Measurements from ENCODE around the gene BBX. TPM values are rescaled to one million over a fixed set of nuclear protein-coding genes. Genes with fewer than 3 reads are reported as not detected.

The BBX gene
- total and polyA plus RNA-seq, 4 donors = 4.7 to 25.1 (median 20.5) TPM

DNA sequence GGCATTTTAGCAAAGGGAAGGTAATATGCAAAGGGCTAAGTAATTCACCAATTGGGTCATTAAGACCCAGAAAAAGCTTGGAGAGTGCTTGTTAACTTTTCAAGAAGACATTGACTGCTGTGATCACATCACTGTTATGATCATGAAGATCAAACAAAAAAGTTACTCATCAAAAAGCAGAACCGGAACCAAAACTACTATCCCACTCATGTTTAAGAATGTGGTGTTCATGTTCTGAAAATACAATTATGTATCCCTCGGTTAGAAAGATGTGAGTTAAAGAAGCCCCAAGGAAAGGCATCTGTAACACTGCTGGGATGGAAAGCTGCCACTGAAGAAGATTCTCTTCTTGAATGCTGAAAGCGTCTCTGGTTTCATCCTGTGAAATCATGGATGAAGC is 32.6 kb downstream of the BBX start:
- H3K36me3 ChIP-seq (ENCODE audit: control insufficient read depth in 4 of 4, insufficient read depth in 3 of 4, low read depth in 1 of 4, low read length in 3 of 4) = no peaks in the 10 kb centered on the region
- H3K9me3 ChIP-seq (ENCODE audit: control insufficient read depth in 4 of 4, low read length in 3 of 4) = no peaks in the 10 kb centered on the region
- H3K4me3 ChIP-seq (ENCODE audit: low read depth in 1 of 3, low read length in 3 of 3) = no peak overlapping the region
- TF ChIP-seq JUND (IDR thresholded peaks at IDR 0.05) (no peak), MAX (IDR thresholded peaks at IDR 0.05) (no peak), GABPA (IDR thresholded peaks at IDR 0.05 in 1 of 2, conservative IDR thresholded peaks at IDR 0.05 in 1 of 2) (no peak), FOXA1 (IDR thresholded peaks at IDR 0.05) (no peak), NR2F2 (IDR thresholded peaks at IDR 0.05) (no peak)
- no peak overlapping the region for H3K27ac ChIP-seq (ENCODE audit: low read depth in 1 of 2, low read length in 2 of 2)
- 94% methylated on average over 3 of the region's 3 CpGs for WGBS
- DNase-seq (ENCODE audit: low spot score) = no peak
- H3K9ac ChIP-seq (ENCODE audit: low read depth in 1 of 2, low read length in 2 of 2) = no peak overlapping the region
- no peaks in the 10 kb centered on the region for H3K27me3 ChIP-seq (ENCODE audit: control insufficient read depth in 4 of 4, insufficient read depth in 4 of 4, low read length in 3 of 4)
- H3K4me1 ChIP-seq (ENCODE audit: control insufficient read depth in 4 of 4, insufficient read depth in 4 of 4, low read length in 3 of 4) = no peaks in the 10 kb centered on the region

GRCh38 chr3:107557743-107558142 is 35.0 kb downstream of the BBX start:
- Histone ChIP-seq H3K36me3 (ENCODE audit: control insufficient read depth in 4 of 4, insufficient read depth in 3 of 4, low read depth in 1 of 4, low read length in 3 of 4) (no peaks in the 10 kb centered on the region), H3K27ac (ENCODE audit: low read depth in 1 of 2, low read length in 2 of 2) (no peak overlapping the region), H3K9me3 (ENCODE audit: control insufficient read depth in 4 of 4, low read length in 3 of 4) (no peaks in the 10 kb centered on the region), H3K4me1 (ENCODE audit: control insufficient read depth in 4 of 4, insufficient read depth in 4 of 4, low read length in 3 of 4) (no peaks in the 10 kb centered on the region), H3K4me3 (ENCODE audit: low read depth in 1 of 3, low read length in 3 of 3) (no peak overlapping the region), H3K27me3 (ENCODE audit: control insufficient read depth in 4 of 4, insufficient read depth in 4 of 4, low read length in 3 of 4) (no peaks in the 10 kb centered on the region), H3K9ac (ENCODE audit: low read depth in 1 of 2, low read length in 2 of 2) (no peak overlapping the region)
- 95% methylated on average over 2 of the region's 2 CpGs for WGBS
- DNase-seq (ENCODE audit: low spot score) = no peak
- no peak for TF ChIP-seq RAD21 (IDR thresholded peaks at IDR 0.05)
- no peak for TF ChIP-seq TAF1 (conservative IDR thresholded peaks at IDR 0.05)
- TF ChIP-seq GABPA (IDR thresholded peaks at IDR 0.05 in 1 of 2, conservative IDR thresholded peaks at IDR 0.05 in 1 of 2) = no peak
- TF ChIP-seq FOXA2 (IDR thresholded peaks at IDR 0.05) = no peak
- TF ChIP-seq JUND (IDR thresholded peaks at IDR 0.05) = no peak

- no peaks in the 10 kb centered on the region for H3K9me3 ChIP-seq (ENCODE audit: control insufficient read depth in 4 of 4, low read length in 3 of 4)
- no peaks in the 10 kb centered on the region for H3K27me3 ChIP-seq (ENCODE audit: control insufficient read depth in 4 of 4, insufficient read depth in 4 of 4, low read length in 3 of 4)
- no peaks in the 10 kb centered on the region for H3K4me1 ChIP-seq (ENCODE audit: control insufficient read depth in 4 of 4, insufficient read depth in 4 of 4, low read length in 3 of 4)
- 49% methylated on average over 1 of the region's 1 CpG for WGBS
- no peak for DNase-seq (ENCODE audit: low spot score)
- H3K9ac ChIP-seq (ENCODE audit: low read depth in 1 of 2, low read length in 2 of 2) = no peak overlapping the region
- H3K36me3 ChIP-seq (ENCODE audit: control insufficient read depth in 4 of 4, insufficient read depth in 3 of 4, low read depth in 1 of 4, low read length in 3 of 4) = no peaks in the 10 kb centered on the region
- H3K27ac ChIP-seq (ENCODE audit: low read depth in 1 of 2, low read length in 2 of 2) = no peak overlapping the region
- TF ChIP-seq HNF4G (IDR thresholded peaks at IDR 0.05) (no peak), MAX (IDR thresholded peaks at IDR 0.05) (no peak), RAD21 (IDR thresholded peaks at IDR 0.05) (no peak), GABPA (IDR thresholded peaks at IDR 0.05 in 1 of 2, conservative IDR thresholded peaks at IDR 0.05 in 1 of 2) (no peak), JUND (IDR thresholded peaks at IDR 0.05) (no peak), SP1 (IDR thresholded peaks at IDR 0.05) (no peak), ATF3 (IDR thresholded peaks at IDR 0.05) (no peak), FOXA2 (IDR thresholded peaks at IDR 0.05) (no peak)
- TF ChIP-seq, protein P1, sequence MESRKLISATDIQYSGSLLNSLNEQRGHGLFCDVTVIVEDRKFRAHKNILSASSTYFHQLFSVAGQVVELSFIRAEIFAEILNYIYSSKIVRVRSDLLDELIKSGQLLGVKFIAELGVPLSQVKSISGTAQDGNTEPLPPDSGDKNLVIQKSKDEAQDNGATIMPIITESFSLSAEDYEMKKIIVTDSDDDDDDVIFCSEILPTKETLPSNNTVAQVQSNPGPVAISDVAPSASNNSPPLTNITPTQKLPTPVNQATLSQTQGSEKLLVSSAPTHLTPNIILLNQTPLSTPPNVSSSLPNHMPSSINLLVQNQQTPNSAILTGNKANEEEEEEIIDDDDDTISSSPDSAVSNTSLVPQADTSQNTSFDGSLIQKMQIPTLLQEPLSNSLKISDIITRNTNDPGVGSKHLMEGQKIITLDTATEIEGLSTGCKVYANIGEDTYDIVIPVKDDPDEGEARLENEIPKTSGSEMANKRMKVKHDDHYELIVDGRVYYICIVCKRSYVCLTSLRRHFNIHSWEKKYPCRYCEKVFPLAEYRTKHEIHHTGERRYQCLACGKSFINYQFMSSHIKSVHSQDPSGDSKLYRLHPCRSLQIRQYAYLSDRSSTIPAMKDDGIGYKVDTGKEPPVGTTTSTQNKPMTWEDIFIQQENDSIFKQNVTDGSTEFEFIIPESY (IDR thresholded peaks at IDR 0.05) = no peak
- no peak overlapping the region for H3K4me3 ChIP-seq (ENCODE audit: low read depth in 1 of 3, low read length in 3 of 3)
Measured at GRCh38 chr3:107560166-107560565, 37.4 kb downstream of the BBX start.
